DMS53 (cell line): ENCODE data around the gene COL5A1.

Experiments used
- DNase-seq: peaks from one replicate; lab custom pipeline; 2025; lab: John Stamatoyannopoulos, UW

Gene COL5A1

DNA sequence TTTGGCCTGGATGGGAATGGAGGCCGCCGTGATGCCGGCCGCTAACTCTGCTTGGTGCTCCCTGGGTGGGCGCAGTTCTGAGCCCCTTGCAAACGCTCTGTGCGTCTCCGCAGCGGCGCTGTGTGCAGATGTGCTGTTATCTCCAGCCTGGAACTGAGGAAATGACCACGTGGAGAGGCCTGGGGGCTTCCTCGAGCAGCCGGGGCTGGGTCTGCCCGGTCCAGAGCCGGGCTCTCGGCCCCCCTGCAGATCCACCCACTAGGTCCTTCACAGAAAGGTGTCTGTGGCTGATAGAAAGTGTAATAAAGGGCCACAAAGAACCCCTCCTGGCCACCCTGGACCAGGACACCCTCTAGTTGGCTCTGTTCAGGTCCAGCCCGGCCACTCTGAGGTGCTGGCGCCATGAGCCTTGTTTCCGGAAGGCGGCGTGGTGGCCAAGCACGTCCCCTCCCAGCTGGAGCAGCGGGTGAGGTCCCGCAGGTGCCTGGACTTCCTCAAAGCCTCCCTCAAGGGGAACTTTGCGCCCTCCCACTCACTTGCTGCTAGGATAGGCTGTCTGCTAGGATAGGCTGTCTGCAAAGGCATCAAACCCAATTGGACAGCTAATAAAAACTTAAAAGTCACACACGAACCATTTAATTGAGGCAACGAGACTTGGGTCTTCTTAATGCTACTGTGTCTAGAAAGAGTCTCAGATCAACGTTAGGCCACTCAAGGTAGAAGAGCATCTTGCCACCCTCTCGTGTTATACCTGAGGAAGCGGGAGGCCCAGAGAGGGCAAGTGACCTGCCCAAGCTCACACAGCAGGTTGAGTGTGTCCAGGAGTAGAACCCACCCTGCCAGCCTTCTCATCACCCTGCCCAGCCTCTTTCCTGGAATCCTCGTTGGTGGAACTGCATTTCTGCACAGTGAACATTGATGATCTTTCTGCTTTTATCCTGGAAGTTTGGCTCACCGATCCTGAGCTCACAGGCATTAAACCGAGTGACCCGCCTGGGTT, 129.7 kb downstream of the COL5A1 start:
- DNase-seq, result no peak

DNA sequence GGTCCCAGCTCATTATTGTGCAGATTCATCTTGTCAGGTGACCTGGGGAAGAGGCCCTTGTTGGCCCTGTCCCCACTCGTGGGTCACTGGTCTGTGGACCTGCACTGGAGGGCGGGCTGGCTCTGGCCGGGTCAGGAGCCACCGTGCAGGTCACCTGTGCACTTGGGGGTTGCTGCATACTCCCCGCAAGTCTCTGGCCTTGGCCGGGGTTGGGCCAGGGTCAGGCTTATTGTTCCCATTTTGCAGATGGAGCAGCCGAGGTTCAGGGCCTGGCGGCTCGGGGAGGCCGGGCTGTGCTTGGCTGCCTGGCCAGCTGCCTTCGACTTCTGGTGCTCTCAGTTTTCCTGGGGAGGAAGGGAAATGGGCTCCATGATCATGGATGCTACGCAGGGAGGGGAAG, 130.7 kb downstream of the COL5A1 start:
- DNase-seq, result no peak

DNA sequence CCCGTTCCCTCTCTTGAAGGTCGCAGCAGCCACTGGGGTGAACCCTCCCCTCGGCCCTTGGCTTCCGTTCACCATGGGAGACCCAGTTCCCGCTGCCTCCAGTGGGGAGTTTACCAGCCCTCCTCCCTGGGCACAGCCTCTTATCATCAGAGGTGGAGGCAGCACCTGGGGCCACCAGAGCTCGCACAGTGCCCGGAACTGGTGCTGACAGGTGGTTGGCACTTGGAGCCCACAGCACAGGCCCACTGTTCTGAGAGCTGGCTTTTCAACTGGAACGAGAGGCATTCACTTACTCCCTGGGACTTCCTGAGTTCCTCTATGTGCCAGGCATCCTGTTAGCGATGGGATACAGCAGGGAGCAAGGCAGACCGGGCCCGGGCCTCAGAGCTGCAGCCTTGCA, 132.2 kb downstream of the COL5A1 start:
- no peak for DNase-seq

DNA sequence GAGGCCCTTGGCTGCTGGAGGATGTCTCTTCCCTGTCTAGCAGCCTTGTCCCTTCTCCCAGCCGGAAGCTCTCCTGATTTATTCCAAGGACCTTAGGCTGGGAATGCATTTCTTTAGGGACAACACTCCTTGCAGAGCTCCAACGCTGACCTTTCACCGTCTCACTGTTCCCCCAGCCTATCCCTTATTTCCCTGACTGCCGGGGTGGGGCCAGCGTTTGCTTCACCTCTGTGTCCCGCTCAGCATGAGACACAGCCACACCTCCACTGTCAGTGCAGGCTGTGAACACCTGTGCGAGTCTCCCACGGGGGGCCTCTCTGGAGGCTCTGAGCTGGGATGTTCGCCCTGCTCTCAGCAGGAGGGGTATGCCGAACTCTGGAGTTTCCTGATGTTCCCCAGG, 132.8 kb downstream of the COL5A1 start:
- no peak for DNase-seq

DNA sequence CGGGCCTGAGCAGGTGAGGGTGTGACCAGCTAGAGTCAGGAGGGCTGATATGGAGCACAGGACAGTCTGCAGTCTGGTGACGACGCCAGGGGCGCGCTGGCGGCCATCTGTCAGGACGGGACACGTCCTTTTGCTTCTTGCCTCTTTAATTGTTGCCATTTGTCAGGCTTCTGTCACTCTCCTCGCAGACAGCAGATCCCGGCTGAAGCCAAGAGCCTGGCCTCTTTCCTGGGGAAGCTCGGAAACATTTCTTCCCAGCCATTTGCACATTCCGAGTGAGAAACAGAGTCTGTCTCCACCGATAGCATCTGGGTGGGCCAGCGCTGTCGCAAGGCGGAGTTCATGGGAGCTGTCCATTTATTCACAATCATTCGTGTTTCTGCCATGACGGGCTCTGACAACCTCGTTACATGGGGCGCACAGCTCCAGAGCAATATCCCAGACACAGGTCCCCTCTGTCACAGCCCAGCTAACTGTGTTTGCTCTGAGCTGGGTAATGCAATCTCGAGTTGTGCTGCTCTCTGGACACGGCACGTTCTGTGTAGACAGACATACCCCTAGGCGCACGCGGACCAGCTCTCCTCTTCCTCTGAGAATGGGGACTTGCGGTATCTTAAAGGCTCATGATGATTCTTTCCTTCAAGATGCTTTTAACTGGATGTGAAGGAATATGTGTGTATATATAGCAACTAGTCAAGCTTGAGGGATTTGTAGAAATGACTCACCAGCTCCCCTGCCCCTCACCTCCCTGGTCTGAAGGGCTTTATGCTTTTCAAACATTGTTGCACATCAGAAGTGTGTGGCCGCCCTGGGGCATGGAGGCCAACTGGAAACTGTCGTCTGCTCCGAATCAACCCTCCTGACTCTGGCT, 133.7 kb downstream of the COL5A1 start:
- DNase-seq, result no peak

DNA sequence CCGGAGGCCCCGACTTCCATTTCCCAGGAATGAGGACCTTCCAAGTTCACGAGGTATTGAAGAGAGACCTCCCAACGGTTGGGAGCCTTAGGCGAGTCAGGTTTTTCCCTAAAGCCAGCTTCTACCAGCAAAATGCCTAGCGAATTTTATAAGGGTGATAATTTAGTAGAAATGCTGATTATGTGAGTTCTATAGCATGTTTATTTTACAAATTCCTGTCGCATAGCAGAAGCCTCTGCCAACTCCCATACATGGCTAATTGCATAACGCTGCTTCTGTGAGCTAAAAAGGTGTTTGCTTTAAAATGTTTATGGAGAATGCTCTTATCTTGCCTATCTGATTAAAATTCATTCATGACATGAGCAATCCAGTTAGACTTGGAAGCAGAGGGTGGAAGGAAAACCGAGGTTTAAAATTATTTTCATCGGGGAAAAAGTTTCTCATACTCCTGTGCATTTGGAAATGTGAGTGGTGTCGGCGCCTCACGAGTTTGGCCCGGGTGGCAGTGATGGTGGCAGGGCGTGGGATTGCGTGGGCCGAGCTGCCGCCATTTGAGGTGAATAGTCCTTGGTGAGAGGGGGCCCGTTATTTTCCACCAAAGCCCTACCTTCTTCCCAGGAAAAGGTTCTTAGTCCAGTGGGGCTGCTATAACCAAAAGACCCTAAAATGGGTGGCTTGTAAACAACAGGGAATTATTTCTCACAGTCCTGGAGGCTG, 134.6 kb downstream of the COL5A1 start:
- DNase-seq, result no peak

DNA sequence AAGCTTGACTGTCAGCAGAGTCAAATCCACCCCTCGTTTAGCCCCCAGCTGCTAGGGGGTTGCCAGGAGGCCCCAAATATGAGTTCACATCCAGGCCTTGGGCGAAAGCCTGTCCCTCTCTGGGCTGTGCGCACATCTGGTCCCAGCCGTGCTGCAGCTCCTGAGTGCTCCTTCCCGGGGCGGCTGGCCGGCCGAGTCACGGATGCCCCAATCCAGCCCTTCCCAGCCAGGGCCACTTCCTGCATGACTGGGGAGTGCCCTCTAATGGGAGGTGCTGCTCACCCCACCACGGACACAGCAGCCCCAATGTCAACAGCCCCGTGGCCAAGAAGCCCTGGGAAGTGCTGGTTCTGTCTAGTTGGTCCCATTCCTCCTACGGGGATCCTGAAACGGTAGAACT, 135.6 kb downstream of the COL5A1 start:
- no peak for DNase-seq

DNA sequence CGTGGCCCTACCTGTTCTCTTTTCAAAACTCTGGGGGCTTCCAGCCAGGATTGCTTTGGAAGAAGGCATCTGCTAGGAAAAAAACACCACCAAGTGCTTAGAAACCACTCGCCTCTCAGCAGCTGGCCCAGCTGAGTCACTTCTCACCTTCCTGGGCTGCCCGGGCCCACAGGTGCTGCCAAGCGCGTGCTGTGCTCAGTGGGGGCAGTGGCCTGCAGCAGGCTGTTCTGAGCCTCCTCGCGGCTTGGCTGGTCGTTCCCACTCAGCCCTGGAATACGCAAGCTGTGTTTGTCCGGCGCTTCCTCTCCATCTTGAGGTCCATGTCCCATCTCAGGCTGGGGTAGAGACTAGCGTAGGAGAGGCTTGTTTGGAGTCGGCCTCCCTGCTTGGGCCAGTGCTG, 136.6 kb downstream of the COL5A1 start:
- no peak for DNase-seq

DNA sequence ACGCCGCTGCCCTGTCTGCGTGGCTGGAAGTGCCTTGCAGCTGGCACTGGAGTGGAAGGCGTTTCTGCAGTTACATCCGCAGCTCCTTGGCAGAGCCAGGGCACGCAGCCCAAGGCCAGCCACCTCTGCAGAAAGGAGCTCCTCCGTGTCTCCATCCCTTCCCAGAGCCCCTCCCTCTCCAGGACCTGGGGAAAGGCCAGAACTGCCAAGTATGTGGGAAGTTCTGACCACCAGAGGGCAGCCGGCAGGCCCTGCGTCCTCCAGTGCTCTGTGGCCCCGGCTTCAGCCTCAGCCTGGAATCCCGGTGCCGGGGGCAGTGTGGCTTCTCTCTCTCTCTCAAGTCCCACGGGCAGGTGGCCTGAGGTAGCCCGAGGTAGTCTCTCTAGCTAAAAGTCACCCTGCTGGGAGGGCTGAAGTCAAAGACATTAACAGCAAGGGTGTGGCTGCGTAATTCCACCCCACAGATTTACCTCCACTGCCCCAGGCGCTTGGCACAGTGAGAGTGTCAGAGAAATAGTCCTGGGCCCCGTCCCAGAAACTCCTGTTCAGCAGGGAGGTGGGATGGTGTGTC, 137.3 kb downstream of the COL5A1 start:
- DNase-seq, result peak; percentile 38

DNA sequence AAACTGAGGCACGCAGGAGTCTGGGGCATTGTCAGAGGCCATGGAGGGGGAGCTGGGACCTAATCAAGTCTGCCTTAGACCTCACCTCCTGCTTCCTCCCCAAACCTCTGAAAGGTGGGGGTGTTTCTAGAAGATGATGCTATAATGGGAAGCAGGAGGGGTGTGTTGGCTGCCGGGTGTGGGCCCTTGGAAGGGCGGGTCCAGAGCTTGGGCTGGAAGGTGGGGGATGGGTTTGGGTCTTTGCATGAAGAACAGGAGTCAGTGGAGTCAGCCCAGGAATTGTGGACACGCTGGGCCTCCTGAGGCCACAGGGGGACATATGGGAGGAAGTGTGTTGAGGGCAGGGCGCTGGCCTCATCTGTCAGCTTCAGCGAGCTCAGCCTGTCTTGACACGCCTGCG, 138.0 kb downstream of the COL5A1 start:
- DNase-seq, result no peak

DNA sequence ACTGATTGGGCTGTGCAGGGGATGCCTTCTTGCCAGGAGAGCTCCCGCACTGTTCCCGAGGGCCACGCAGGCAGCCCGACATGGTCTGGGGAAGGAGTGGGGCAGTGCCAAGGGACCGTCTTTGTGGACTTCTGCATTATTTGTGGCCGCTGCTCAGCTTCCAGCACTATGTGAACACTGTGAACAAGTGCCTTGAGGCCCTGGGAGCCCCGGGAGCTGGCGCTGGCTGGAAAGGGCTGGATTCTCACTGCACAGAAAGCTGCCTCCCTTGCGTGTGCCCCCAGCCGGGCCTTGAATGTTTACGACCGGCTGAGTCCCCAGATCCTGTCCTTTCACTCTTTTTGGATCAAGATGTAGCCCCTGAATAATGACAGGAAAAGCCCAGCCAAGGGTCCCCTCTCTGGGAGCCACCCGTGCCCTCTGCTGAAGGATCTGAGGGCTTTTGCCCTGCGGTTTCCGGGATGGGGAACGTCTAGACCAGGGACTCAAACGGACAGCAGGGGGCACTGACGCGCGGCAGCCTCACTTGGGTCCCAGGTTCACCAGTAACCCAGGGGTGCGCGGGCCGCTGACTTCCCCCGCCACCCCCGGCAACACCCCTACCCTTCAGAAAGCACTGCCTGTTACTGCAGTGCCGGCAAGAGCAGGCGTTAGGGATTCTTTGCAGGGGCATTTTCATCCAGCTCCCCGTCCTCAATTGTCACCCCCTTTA, 140.1 kb downstream of the COL5A1 start:
- no peak for DNase-seq

DNA sequence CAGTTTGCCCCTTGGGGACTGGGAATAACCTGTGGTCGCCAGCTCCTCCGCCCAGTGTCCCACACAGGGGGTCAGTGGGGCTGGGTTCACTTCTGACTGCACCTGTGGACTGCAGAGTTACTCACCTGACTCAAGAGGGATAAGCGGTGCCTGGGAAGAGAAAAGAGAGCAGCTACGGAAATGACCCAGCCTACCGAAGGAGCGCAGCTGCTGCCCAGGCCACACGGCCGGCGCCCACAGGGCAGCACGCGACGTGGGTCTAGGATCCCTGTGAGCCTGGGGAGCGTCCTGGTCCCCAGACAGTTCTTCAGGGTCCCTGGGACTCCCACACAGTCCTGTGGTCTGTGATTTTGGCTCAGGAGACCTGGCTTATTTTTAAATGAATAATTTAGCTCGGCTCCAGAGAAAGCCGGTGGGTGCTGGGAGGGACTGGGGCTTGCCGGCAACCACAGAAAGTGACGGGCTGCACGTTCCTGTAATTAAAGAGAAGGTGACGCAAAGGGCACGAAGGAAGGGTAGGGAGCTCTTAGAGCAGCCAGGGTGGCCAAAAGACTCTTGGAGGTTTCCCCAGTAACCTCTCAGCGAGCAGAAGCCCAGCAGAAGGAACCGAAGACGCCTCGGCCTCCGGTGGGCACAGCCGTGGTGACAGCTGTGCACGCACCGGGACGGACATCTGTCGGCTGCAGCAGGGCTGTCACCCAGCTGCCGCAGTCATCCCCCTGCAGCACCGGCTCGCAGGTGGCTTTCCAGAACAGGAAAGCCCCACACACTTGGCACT, 141.5 kb downstream of the COL5A1 start:
- DNase-seq, result no peak

DNA sequence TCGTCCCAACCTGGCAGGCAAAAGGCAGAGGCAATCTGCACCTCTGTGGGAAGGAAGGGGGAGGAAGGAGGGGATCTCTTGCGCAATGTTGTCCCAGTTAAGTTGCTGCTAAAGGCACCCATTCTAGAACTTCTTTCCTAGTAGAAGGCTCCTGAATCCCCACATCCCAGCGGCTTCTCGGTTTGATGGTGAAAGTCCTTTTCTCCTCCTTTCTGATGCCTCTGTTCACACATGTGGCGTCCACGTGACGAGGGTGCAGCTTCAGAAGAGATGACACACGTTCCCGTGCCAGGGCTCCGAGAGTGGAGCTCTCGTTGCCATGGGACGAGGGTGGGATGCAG, 142.1 kb downstream of the COL5A1 start:
- no peak for DNase-seq

DNA sequence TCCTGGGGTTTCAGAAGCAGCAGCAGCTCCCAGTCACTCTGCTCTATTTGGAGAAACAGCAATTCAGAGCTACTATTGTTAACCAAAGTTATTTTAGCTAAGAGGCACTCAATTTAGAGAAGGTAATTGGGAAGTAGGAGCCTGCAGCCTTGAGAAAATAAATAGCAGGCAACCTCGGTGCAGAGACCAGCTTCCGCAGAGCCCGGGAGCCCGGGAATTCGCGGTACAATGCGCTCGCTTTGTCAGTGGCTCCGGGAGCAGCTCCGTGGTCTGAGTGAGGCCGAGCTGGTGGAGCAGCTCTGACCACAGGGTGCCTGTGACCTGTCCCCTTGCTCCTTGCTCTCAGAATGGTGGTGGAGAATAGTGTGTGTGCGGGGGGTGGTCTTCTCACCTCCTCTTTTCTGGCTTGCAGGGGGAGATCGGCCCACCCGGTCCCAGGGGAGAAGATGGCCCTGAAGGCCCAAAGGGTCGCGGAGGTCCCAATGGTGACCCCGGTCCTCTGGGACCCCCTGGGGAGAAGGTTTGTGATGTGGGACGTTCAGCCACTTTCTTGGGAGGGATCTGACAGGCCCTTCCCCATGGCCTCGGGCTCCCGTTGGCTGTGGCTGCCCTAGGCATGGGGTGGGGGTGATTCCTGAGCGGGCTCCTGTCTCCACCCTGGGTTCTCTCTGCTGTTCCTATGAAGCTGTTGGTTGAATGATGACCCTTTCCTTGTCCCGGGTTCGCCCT, 143.1 kb downstream of the COL5A1 start:
- DNase-seq, result no peak

DNA sequence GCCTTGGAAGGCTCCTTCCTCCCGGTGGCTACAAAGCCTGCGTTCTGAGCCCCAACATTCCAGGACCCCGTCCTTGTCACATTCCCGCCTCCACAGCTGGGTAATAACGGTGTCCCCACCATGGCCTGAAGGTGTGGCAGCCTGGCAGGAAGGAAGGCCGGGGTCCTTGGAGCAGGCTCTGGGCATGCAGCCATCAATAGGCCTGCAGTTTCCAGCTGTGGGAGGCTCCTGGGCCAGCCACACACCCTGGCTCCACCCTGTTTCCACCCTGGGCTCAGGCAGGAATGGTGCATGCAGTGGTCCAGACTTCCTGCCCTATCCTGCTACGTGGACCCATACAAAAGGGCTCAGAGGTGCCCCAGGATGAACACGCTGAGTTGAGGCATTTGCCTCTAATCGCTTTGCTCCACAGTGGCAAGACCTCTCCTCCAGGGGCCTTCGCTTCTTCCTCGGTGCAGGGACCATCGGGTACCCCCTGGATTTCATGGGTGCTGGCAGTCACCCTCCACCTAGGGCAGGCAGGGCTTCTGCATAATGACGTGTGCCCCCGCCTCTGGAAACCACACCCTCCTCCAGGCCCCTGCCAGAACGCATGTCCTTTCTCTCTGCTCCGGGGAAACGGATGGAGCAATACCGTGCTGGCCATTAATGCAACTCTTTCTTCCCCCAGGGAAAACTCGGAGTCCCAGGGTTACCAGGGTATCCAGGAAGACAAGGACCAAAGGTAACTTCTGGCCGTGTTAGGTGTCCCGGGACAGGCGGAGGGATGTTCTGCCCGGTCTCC, 143.9 kb downstream of the COL5A1 start:
- DNase-seq, result no peak

DNA sequence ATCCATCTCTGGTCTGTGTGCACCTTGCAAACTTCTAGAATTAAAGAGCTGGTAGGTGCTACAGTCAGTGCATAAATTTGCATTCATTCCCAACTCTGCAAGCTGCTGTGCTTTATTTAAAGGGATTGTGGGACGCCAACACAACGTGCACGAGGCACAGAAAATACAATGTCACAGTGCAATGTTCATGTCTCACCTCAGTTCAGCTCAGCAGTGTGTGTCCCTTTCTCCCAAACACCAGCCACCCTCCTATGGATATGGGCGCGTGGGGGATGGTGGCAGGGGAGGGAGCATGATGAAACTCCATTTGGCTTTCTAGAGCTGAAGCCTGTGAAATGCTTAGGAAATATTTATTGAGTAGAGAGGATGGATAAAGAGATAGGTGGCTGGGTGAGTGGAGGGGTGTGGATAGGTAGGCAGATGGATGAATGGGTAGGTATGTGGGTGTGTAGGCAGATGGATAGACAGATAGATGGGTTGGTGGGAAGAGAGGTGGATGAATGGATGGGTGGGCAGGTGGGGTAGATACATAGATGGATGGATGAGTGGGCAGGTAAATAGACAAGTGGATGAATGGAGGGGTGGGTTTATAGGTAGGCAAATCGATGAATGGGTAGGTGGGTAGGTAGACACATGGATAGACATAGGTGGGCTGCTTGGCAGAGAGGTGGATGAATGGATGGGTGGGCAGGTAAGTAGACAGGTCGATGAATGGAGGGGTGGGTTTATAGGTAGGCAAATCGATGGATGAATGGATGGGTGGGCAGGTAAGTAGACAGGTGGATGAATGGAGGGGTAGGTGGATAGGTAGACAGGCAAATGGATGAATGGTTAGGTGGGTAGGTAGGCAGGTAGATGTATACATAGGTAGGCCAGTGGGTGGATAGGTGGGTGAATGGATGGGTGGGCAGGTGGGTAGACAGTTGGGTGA, 146.3 kb downstream of the COL5A1 start:
- no peak for DNase-seq

DNA sequence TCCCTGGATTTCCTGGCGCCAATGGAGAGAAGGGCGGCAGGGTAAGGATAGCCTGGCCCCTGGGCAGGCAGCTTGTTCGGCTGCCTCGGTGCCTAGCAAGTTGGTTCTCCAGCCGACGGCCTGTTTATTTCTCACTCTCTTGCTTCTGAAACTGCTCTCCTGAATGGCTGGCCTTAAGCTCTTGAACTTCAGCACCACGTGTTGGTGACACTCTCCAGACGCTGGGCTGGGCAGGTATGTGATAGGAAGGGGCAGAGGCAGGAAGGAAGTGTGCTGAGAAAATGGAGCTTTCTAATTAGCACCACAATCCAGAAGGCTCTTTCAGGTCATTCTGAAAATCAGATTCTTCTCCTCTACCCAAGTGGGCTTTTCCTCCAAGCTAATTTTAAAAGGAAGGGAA, 147.6 kb downstream of the COL5A1 start:
- DNase-seq, result no peak

DNA sequence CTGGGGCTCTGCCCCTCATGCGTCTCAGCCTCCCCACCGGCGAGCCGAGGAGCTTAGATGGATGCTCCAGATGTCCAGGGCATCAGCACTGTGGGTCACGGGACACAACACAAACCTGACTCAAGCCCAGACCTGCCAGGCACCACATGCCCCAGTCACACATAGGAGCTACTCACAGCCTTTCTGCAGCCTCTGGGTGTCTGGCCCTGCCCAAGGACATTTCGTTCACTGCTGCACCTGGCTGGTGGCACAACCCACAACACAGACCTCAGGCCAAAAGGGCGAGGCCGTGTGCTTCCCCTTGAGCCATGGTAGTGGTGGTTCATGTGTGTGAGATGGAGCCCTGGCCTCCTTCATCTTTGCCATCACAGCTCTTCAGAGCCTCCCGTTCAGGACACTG, 149.4 kb downstream of the COL5A1 start:
- DNase-seq, result no peak
